Panc1 (cell line): ENCODE measurements around the gene ASB2. TPM values are rescaled to one million over a fixed set of nuclear protein-coding genes. Genes with fewer than 3 reads are reported as not detected.

ENCODE experiments used
- ATAC-seq: fragments of 200-7000 bp; cut with Tn5 transposase; 2 replicates; pipeline ENCODE4 v1.9.1; 2020; ENCODE audit warnings: mild to moderate bottlenecking, moderate library complexity
- BruUV-seq: library from RNA; stranded (reverse); fragments of 400-500 nt; replicated peaks from 2 replicates; lab custom pipeline; 2021; lab: Mats Ljungman, UMichigan
- CTCF ChIA-PET: fragments of 300-600 bp; sonication (Branson Sonifier 250); formaldehyde crosslinking; loops from one replicate; lab custom pipeline; 2022; ENCODE audit warnings: antibody characterized with exemption; lab: Charles Lee
- POLR2A ChIA-PET: fragments of 300-600 bp; sonication (Branson Sonifier 250); formaldehyde crosslinking; loops from one replicate; lab custom pipeline; 2022; ENCODE audit warnings: antibody characterized with exemption; lab: Charles Lee
- DNase-seq: peaks from one replicate; pipeline ENCODE4 v3.0.0-alpha.2; 2010; ENCODE audit warnings: low read depth, low spot score
- H3K27ac ChIP-seq: 2 replicates; pipeline ENCODE4 v1.5.1; 2011; ENCODE audit warnings: mild to moderate bottlenecking, low read length, inconsistent platforms
- H3K27me3 ChIP-seq: fragments of 200-500 bp; sonication (Bioruptor generic); 2 replicates; pipeline ENCODE4 v1.6.0; 2014; ENCODE audit warnings: low read length, inconsistent platforms; ENCODE audit not compliant: control insufficient read depth, insufficient read depth
- H3K36me3 ChIP-seq: fragments of 200-500 bp; sonication (Bioruptor generic); 2 replicates; pipeline ENCODE4 v1.5.1; 2014; ENCODE audit warnings: inconsistent platforms, mild to moderate bottlenecking, low read length, moderate library complexity; ENCODE audit not compliant: control insufficient read depth, insufficient read depth
- H3K4me1 ChIP-seq: 2 replicates; pipeline ENCODE4 v1.5.1; 2011; ENCODE audit warnings: inconsistent platforms, mild to moderate bottlenecking, low read length, moderate library complexity; ENCODE audit not compliant: control insufficient read depth, insufficient read depth
- H3K4me3 ChIP-seq, 2 experiments: 2 replicates each; pipeline ENCODE4 v1.5.1; 2011 to 2012; ENCODE audit warnings: low read depth in 2 of 2, low read length in 2 of 2, mild to moderate bottlenecking in 2 of 2, inconsistent platforms in 1 of 2, moderate library complexity in 1 of 2
- H3K9me3 ChIP-seq: fragments of 200-500 bp; sonication (Bioruptor generic); 2 replicates; pipeline ENCODE4 v1.5.1; 2014; ENCODE audit warnings: low read depth, mild to moderate bottlenecking, inconsistent platforms, low read length, moderate library complexity; ENCODE audit not compliant: control insufficient read depth, insufficient read depth
- CTCF ChIP-seq: fragments of 450-650 bp; IDR thresholded peaks from 2 replicates; pipeline ENCODE4 v1.5.1; 2017; ENCODE audit warnings: mild to moderate bottlenecking
- POLR2AphosphoS5 ChIP-seq: IDR thresholded peaks from 2 replicates; pipeline ENCODE4 v1.6.1; 2012; ENCODE audit warnings: mild to moderate bottlenecking, low read depth, low read length, moderate library complexity
- REST ChIP-seq, 2 experiments: IDR thresholded peaks; 2 replicates each; pipeline ENCODE4 v1.6.1; 2011 to 2012; ENCODE audit warnings: low read depth in 2 of 2, control low read depth in 1 of 2, low read length in 1 of 2, mild to moderate bottlenecking in 1 of 2, moderate library complexity in 1 of 2; ENCODE audit not compliant: insufficient read depth in 1 of 2
- SIN3A ChIP-seq: IDR thresholded peaks from 2 replicates; pipeline ENCODE4 v1.6.1; 2012; ENCODE audit warnings: low read depth, mild to moderate bottlenecking, low read length, moderate library complexity, borderline replicate concordance; ENCODE audit not compliant: insufficient read depth
- TCF7L2 ChIP-seq: IDR thresholded peaks from 2 replicates; pipeline ENCODE4 v1.6.1; 2011; ENCODE audit warnings: mild to moderate bottlenecking, low read depth, low read length, inconsistent platforms
- in situ Hi-C: cut with HindIII; loops from 2 replicates; pipeline ENCODE4 v1.10.0; 2016; ENCODE audit warnings: low sequenced_read_pairs, low pct_unique_long_range_greater_than_20kb
- intact Hi-C: fragments of 100-400 bp; cut with micrococcal nuclease; formaldehyde crosslinking; loops from one replicate; pipeline ENCODE4 v1.10.0; 2022; ENCODE audit not compliant: unreplicated experiment
- total RNA-seq: library from RNA; stranded (reverse); gene quantifications from one replicate; pipeline ENCODE4 v1.2.1, GENCODE V29; 2021; ENCODE audit not compliant: unreplicated experiment

The ASB2 gene
- total RNA-seq, 1 experiment from 2014 or later, result 0.28 TPM

- H3K9me3 ChIP-seq, result no peaks in the 10 kb centered on the region
- POLR2A ChIA-PET, result no interaction called here
- H3K4me3 ChIP-seq, result no peak overlapping the region
- TF ChIP-seq CTCF (no peak), SIN3A (no peak), POLR2AphosphoS5 (no peak), REST (IDR thresholded peaks at IDR 0.05; ENCODE audit: insufficient read depth in 1 of 2, low read depth in 2 of 2, low read length in 1 of 2) (no peak), TCF7L2 (no peak)
- ATAC-seq (no peak), DNase-seq (no peak)
- no peaks in the 10 kb centered on the region for H3K36me3 ChIP-seq
- no peaks in the 10 kb centered on the region for H3K27me3 ChIP-seq
- H3K4me1 ChIP-seq, result no peaks in the 10 kb centered on the region
- H3K27ac ChIP-seq, result no peak overlapping the region
- intact Hi-C loops, result no loop called here
- BruUV-seq, result no TSS peak
- in situ Hi-C loops, result no loop called here
- CTCF ChIA-PET, result no interaction called here
Observed at GRCh38 chr14:94021001-94021400, 44.6 kb upstream of the ASB2 start.

- POLR2A ChIA-PET, result no interaction called here
- ATAC-seq (no peak), DNase-seq (no peak)
- no TSS peak for BruUV-seq
- Histone ChIP-seq H3K27me3 (no peaks in the 10 kb centered on the region), H3K4me3 (no peak overlapping the region), H3K27ac (no peak overlapping the region), H3K4me1 (no peaks in the 10 kb centered on the region), H3K9me3 (no peaks in the 10 kb centered on the region), H3K36me3 (no peaks in the 10 kb centered on the region)
- CTCF ChIA-PET, result no interaction called here
- in situ Hi-C loops (no loop called here), intact Hi-C loops (no loop called here)
- TF ChIP-seq POLR2AphosphoS5 (no peak), CTCF (no peak), TCF7L2 (no peak), SIN3A (no peak), REST (IDR thresholded peaks at IDR 0.05; ENCODE audit: insufficient read depth in 1 of 2, low read depth in 2 of 2, low read length in 1 of 2) (no peak)
Observed at GRCh38 chr14:94020267-94020666, 43.9 kb upstream of the ASB2 start.
